Transverse colon (tissue), 4 donors: ENCODE results near the gene SMIM3.

ENCODE experiments used
- CTCF ChIP-seq, 5 experiments: fragments of 200-600 bp in 3 of 5; fragments of 450-650 bp in 2 of 5; sonication (generic) in 3 of 5; IDR thresholded peaks; 1 replicate in 2 of 5; 2 replicates in 3 of 5; pipeline ENCODE4 v1.5.1; 2016 to 2017; ENCODE audit warnings: antibody characterized with exemption in 5 of 5, inconsistent platforms in 3 of 5, mild to moderate bottlenecking in 2 of 5, moderate library complexity in 1 of 5
- POLR2A ChIP-seq: fragments of 450-650 bp; IDR thresholded peaks from one replicate; pipeline ENCODE4 v1.6.1; 2016; ENCODE audit warnings: antibody characterized with exemption, mild to moderate bottlenecking, moderate library complexity
- POLR2AphosphoS5 ChIP-seq, 3 donors: sonication (generic); formaldehyde crosslinking; IDR thresholded peaks; one replicate each; pipeline ENCODE4 v1.6.1; 2016; ENCODE audit warnings: antibody characterized with exemption in 3 of 3

GRCh38 chr5:150794927-150795326, 16.4 kb downstream of the SMIM3 start:
- no peak for TF ChIP-seq CTCF (IDR thresholded peaks at IDR 0.05)
- no peak for TF ChIP-seq POLR2AphosphoS5 (IDR thresholded peaks at IDR 0.05)
- TF ChIP-seq POLR2A, result no peak
